HG02623 (cell line): Measurements from ENCODE around the gene MYO1A.
"Not testable (repeated sequence)": the region's sequence is repeated elsewhere in the genome, so short reads cannot be mapped to it uniquely, and the experiment has no call there.

ENCODE experiments used
- ATAC-seq: cut with Tn5 transposase; IDR thresholded peaks from one replicate; pipeline ENCODE4 v1.9.1; 2021; ENCODE audit warnings: moderate library complexity; ENCODE audit not compliant: unreplicated experiment

The MYO1A gene

GRCh38 chr12:56996793-56997545, 53.0 kb downstream of the MYO1A start:
- ATAC-seq: no peak

- no peak for ATAC-seq
Measured at GRCh38 chr12:56995930-56996496, 53.9 kb downstream of the MYO1A start.

DNA sequence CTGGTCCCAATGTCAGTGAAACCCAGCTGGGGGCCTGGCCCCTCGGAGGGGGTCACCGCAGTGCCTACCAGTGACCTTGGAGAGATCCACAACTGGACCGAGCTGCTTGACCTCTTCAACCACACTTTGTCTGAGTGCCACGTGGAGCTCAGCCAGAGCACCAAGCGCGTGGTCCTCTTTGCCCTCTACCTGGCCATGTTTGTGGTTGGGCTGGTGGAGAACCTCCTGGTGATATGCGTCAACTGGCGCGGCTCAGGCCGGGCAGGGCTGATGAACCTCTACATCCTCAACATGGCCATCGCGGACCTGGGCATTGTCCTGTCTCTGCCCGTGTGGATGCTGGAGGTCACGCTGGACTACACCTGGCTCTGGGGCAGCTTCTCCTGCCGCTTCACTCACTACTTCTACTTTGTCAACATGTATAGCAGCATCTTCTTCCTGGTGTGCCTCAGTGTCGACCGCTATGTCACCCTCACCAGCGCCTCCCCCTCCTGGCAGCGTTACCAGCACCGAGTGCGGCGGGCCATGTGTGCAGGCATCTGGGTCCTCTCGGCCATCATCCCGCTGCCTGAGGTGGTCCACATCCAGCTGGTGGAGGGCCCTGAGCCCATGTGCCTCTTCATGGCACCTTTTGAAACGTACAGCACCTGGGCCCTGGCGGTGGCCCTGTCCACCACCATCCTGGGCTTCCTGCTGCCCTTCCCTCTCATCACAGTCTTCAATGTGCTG, 54.6 kb downstream of the MYO1A start:
- ATAC-seq: no peak

GRCh38 chr12:56994231-56994746, 55.6 kb downstream of the MYO1A start:
- no peak for ATAC-seq

DNA sequence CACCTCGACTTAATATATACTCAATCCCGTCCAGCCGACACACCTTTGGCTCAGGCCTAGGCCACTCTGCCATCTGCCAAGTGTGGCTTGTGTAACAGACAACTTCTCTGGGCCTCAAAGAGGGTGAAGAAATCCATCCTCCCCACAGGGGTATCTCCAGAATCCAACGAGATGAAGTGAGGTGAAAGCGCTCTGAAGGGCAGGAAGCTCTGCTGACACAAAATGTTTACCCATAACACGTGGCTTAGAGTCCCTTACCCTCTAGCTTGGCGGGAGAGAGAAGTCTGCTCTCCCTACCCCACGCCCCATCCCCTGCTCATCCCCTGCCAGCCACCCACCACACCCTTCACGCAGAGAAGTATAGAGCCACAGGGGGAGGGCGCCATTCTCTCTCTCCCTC, 56.6 kb downstream of the MYO1A start:
- ATAC-seq: no peak

- no peak for ATAC-seq
Measured at GRCh38 chr12:56991319-56992246, 58.3 kb downstream of the MYO1A start.

DNA sequence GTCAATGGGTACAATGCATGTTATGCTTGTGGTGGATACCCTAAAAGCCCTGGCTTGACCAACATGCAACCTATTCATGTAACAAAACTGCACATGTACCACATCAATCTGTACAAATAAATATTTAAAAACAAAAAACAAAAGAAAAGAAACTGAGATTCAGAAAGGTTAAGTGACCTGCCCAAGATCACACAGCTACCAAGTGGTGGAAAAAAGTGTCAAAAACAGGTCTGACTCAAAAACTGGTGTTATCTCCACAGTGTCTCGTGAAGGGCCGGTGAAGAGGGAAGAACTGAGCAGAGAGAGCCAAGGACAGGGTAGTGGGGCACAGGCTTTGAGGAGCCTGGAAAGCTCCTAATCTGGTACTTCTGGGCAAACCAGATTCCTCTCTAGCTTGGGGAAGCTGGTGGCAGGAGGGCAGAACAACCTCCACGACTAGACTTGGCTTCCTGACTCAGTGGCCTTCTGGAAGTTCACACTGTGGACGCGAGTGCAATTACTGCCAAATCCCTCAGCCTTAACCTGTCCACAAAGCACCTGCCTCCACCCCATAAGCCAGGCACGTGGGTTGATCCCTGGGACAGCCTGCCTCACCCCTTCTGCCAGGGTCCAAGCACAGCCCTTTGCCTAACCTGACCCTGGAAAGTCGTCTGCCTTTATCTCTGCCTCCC, 59.1 kb downstream of the MYO1A start:
- no peak for ATAC-seq

DNA sequence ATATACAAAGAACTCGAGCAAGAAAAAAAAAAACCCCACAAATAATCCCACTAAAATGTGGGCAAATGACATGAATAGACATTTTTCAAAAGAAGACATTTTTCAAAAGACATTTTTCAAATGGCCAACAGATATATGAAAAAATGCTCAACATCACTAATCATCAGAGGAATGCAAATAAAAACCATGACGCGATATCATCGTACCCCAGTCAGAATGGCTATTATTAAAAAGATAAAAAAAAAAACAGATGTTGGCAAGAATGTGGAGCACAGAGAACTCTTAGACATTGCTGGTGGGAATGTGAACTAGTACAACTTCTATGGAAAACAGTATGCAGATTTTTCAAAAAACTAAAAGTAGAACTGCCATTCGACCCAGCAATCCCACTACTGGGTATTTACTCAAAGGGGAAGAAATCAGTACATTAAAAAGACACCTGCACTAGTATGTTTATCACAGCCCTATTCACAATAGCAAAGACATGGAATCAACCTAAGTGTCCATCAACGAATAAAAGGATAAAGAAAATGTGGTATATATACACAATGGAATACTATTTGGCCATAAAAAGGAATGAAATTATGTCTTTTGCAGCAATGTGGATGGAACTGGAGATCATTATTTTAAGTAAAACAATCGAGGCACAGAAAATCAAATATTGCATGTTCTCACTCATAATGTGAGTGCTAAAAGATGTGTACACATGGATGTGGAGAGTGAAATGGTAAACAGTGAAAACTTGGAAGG, 59.9 kb downstream of the MYO1A start:
- ATAC-seq: no peak

DNA sequence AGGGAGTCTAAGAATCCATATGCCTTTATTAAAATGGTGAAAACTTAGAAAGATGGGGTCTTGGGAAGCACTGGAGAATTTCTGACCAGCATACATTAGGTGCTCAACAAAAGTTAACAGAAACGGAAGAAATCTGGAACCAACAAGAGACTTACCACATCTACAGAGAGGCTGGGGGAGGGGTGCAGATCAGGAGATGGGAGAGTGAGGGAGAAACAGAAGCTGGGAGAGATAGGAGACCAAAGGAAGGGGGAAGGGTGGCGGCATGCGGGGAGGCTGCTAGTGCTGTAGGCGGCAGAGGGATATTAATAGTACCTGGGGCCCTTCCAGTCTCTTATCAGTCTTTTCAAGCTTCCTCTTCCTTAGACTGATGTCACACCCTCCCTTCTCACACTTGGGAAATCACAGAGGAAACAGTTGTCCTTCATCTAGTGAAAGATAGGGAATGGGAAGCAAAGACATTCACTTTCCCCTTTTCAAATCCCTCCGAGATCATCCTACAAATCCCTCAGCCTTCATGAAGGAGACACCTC, 61.7 kb downstream of the MYO1A start:
- ATAC-seq: no peak

- ATAC-seq: no peak
Measured at GRCh38 chr12:56987551-56988053, 62.3 kb downstream of the MYO1A start.

- ATAC-seq: no peak
Measured at GRCh38 chr12:56987011-56987410, 62.9 kb downstream of the MYO1A start.

DNA sequence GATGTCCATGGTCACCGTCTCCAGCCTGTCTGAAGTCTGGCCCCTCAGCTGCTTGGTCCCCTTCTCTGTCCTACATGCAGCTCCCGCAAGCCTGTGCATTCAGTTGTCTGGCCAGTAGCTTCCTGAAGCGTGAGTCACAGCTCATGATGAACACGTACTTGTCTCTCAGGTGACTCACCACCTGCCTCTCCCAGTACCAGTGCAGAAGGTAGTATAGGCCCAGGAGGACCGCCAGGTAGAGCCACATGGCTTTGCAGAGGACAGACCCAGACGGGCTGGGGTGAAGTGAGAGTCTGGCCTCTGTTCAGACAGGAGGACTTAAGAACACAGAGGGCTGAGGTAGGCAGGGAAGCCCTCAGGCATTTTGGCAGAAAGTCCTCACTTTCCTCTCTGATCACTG, 64.2 kb downstream of the MYO1A start:
- not testable (repeated sequence) for ATAC-seq

DNA sequence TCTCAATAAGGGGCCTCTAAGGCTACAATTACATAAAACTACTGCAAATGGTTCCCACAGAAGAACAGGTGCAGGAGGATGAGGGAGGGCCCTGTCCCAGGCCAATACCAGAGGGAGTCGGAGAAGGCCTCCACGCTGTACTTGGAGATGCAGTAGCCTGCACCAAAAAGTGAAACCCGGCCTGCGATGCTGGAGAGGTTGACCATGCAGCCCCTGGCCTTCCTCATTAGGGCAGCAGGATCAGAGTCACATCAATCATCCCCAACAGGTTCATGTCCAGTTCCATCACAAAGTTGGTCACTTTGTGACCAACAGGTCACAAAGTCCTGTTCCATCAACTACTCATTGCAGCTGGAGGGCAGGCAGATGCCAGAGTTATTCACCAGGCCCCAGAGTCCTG, 66.5 kb downstream of the MYO1A start:
- ATAC-seq: no peak

- not testable (repeated sequence) for ATAC-seq
Measured at GRCh38 chr12:56982578-56983236, 67.2 kb downstream of the MYO1A start.

GRCh38 chr12:56980941-56981530, 68.9 kb downstream of the MYO1A start:
- ATAC-seq: no peak

DNA sequence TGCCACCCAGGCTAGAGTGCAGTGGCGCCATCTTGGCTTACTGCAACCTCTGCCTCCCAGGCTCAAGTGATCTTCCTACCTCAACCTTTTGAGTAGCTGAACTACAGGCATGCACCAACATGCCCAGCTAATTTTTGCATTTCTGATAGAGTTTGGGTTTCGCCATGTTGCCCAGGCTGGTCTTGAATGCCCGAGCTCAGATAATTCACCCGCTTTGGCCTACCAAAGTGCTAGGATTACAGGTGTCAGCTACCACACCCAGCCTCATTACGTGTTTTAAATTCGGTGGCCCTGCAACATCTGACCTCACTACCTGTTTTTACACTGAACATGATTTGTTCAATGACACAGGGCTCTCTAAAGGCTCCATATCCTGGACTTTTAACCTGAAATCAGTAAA, 69.7 kb downstream of the MYO1A start:
- no peak for ATAC-seq

GRCh38 chr12:56979628-56980027, 70.3 kb downstream of the MYO1A start:
- ATAC-seq: no peak
